ENCODE measurements around the gene ARL13B.
"Not testable (repeated sequence)": the region's sequence is repeated elsewhere in the genome, so short reads cannot be mapped to it uniquely, and the experiment has no call there.

ARL13B gene

DNA sequence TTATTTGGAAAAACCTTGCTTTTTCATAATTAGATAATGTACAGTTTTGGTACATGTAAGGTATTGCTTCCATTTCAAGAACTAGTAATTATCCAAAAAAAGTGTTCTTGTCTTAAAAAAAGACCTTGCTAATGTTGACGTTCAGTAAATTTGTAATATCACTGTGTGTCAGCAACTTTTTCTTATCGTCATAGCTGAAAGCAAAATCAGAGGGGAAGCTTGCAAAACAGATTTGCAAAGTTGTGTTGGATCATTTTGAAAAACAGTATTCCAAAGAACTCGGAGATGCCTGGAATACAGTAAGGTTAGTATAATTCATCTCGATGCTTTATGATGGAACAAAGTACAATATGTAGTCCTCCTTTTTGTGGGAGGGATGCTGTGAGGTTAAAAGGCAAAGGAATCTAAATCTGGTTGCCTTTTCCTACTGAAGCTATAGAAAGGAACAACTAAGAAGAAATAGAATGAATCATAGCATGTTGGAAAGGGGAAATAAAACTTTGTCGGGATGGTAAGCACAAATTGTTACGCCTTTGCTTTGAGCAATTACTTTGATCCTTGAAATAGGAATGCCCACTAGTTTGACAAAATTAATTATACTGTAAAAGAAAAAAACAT is 84.4 kb downstream of the ARL13B start:
- H3K9ac ChIP-seq (ENCODE audit: low read depth, low read length) = peak overlapping the region; percentile 96

DNA sequence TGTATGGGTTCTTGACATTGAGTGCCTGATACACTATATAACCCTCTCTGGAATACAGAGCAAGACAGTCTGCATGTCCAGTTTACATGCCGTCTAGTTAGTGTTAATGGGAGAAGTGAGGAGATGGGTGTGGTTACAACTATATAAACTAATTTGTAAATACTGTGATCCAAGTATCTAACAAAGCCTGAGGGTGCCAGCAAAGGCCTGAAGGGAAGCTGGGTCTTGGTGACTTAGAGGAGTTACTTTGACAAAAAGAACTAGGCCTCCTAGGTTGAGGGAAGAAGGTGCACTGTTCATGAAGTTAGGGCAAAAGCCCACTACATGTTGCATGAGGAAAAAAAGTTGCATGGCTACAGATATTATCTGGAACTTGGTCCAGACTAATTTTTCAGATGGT is 85.2 kb downstream of the ARL13B start:
- Histone ChIP-seq H3K27me3 (ENCODE audit: control insufficient read depth, insufficient read depth, low read length) (no peaks in the 10 kb centered on the region), H3K9me3 (replicated peaks; ENCODE audit: low read length) (no peaks in the 10 kb centered on the region), H3K9ac (ENCODE audit: low read depth, low read length) (no peak overlapping the region), H3K4me3 (ENCODE audit: low read length) (no peak overlapping the region), H3K4me2 (ENCODE audit: low read length) (peak overlapping the region; percentile 19), H3K36me3 (ENCODE audit: insufficient read depth, low read length) (peaks cover 6% of the 10 kb centered on the region), H3K4me1 (ENCODE audit: control insufficient read depth, insufficient read depth, low read length) (peaks cover 13% of the 10 kb centered on the region)

More for the DNA sequence above, 84.4 kb downstream of the ARL13B start:
- Histone ChIP-seq H3K4me2 (ENCODE audit: low read length) (peak overlapping the region; percentile 72), H3K4me1 (ENCODE audit: control insufficient read depth, insufficient read depth, low read length) (peaks cover 13% of the 10 kb centered on the region), H3K4me3 (ENCODE audit: low read length) (peak overlapping the region; percentile 82), H3K27me3 (ENCODE audit: control insufficient read depth, insufficient read depth, low read length) (no peaks in the 10 kb centered on the region), H3K36me3 (ENCODE audit: insufficient read depth, low read length) (peaks cover 9% of the 10 kb centered on the region), H3K9me3 (replicated peaks; ENCODE audit: low read length) (no peaks in the 10 kb centered on the region)

DNA sequence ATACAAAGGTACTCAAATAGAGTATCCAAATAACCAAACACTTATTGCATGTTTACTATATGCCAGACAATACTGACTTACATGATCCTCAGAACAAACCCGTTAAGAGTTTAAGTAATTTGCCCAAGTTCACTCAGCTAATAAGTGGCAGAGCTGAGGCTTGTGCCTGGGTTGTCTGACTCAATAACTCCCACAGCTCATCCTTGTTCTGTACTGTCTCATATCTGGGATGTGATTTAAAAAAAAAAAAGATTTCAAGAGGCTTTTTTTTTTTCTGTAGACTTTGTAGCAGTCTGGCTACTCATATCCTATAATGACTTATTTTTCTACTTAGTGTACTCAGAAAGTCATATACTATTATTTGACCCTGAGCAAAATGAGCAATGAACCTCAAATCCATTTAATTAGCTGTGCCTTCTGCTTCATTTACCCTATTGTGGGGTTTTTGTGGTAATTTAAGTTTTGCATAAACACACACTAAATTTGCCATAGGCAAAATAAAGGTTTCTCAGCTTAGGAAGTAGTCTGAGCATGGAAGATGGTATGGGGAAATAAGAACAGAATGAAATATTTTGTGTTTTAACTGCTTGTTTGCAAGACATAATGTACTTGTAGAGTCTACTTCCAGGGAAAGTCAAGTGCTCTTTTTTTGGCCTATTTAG is 86.0 kb downstream of the ARL13B start:
- no peak overlapping the region for H3K9ac ChIP-seq (ENCODE audit: low read depth, low read length)
- H3K4me1 ChIP-seq (ENCODE audit: control insufficient read depth, insufficient read depth, low read length) = peaks cover 13% of the 10 kb centered on the region
- H3K27me3 ChIP-seq (ENCODE audit: control insufficient read depth, insufficient read depth, low read length) = no peaks in the 10 kb centered on the region

DNA sequence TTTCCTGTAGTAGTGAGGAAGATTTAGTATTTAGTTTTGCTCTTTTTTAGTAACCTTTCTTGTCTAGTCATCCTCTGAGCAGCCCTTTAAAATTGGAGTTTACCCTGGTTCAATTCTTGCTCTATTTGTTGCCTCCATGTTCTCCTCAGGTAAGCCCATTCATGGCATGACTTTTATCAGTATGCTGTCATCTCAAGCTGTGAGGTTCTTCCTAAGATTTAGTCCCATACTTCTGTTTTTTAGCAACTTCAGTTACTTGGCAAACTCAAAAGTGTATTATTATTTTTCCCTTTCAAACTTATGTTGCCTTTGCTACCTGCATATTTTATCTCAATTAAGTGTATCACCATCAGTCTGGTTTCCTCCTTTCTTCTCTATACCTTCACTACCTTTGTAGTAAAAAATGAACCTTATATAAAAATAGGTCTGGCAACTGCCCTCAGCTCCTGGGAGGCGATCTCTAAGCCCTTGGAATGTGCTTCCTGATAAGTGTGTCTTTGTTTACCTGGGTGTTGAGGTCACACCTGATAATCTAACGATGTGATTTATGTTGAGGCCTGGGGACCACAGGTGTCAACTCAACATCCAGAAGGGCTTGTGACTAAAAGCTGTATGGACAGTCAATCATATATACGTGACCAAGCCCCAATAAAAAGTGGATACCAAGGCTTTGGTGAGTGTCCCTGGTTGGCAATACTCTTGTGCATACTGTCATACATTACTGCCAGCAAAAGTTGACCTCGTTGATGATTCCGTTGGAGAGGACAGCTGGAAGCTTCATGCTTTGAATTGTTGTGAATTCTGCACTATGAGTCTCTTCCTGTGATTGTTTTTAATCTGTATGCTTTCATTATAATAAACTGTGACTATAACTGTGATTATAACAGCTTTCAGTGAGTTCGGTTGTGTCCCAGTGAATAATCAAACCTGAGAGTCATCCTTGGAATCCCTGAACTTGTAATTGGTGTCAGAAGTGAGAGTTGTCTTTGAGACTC is 86.8 kb downstream of the ARL13B start:
- H3K36me3 ChIP-seq (ENCODE audit: insufficient read depth, low read length) = peaks cover 8% of the 10 kb centered on the region
- H3K27me3 ChIP-seq (ENCODE audit: control insufficient read depth, insufficient read depth, low read length) = no peaks in the 10 kb centered on the region
- H3K4me1 ChIP-seq (ENCODE audit: control insufficient read depth, insufficient read depth, low read length) = peaks cover 13% of the 10 kb centered on the region
- no peaks in the 10 kb centered on the region for H3K9me3 ChIP-seq (replicated peaks; ENCODE audit: low read length)
- H3K9ac ChIP-seq (ENCODE audit: low read depth, low read length) = no peak overlapping the region
- no peak overlapping the region for H3K4me3 ChIP-seq (ENCODE audit: low read length)
- no peak overlapping the region for H3K4me2 ChIP-seq (ENCODE audit: low read length)

More for the DNA sequence above, 86.0 kb downstream of the ARL13B start:
- Histone ChIP-seq H3K36me3 (ENCODE audit: insufficient read depth, low read length) (peaks cover 6% of the 10 kb centered on the region), H3K4me3 (ENCODE audit: low read length) (no peak overlapping the region), H3K9me3 (replicated peaks; ENCODE audit: low read length) (no peaks in the 10 kb centered on the region), H3K4me2 (ENCODE audit: low read length) (no peak overlapping the region)

DNA sequence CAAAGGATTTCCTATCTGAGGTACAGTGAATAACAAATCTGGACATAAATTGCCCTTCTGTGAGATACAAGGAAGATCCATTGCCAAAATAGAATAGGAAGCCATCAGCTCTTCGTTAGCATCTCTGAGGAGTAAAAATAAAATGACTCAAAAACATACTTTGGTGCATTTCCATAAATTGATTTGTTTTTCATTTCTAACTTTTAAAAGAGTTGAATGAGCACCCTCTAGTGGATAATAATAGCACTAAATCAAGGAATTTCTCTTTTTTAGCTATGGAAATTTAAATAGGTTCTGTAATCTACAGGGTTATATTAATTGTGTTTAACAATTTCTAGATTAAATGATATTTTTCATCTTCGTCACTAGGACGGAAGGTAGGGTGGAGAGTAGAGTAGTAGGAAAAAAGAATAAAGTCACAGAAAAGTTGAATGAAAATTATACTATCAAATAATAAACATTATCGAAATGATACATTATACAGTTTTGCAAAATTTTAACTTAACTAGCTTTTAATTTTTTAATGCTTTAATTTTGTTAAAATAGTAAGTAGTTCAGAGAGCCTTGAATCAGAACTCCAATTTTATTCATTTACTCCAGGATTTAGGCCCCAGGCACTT is 89.3 kb downstream of the ARL13B start:
- Histone ChIP-seq H3K4me3 (ENCODE audit: low read length) (no peak overlapping the region), H3K4me1 (ENCODE audit: control insufficient read depth, insufficient read depth, low read length) (peaks cover 4% of the 10 kb centered on the region), H3K4me2 (ENCODE audit: low read length) (no peak overlapping the region), H3K27me3 (ENCODE audit: control insufficient read depth, insufficient read depth, low read length) (no peaks in the 10 kb centered on the region), H3K9ac (ENCODE audit: low read depth, low read length) (no peak overlapping the region), H3K36me3 (ENCODE audit: insufficient read depth, low read length) (peaks cover 10% of the 10 kb centered on the region), H3K9me3 (replicated peaks; ENCODE audit: low read length) (no peaks in the 10 kb centered on the region)

DNA sequence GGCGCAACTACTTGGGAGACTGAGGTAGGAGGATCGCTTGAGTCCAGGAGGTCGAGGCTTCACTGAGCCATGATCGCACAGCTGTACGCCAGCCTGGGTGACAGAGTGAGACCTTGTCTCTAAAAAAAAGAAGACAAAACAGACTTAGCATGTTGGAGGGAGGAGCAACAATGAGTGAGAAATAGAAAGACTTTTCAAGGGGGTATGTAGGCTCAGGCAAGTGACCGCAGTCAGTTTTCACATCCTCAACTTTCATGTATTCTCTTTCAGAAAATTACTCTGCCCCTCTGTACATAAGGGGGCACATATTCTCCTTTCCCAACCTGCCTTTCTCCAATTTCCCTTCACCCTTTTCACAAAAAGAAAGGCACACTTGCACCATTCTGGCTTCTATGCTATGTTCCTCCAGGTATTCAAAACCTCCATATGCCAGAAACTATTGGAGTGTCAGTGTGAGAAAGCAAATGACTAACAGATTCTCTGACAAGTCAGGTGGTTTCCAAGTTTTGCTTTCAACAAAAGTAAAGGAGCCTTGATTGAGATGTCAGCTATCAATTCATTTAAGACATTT is 90.5 kb downstream of the ARL13B start:
- no peaks in the 10 kb centered on the region for H3K4me1 ChIP-seq (ENCODE audit: control insufficient read depth, insufficient read depth, low read length)
- no peaks in the 10 kb centered on the region for H3K9me3 ChIP-seq (replicated peaks; ENCODE audit: low read length)
- H3K4me2 ChIP-seq (ENCODE audit: low read length) = no peak overlapping the region
- H3K4me3 ChIP-seq (ENCODE audit: low read length) = no peak overlapping the region
- H3K27me3 ChIP-seq (ENCODE audit: control insufficient read depth, insufficient read depth, low read length) = no peaks in the 10 kb centered on the region
- H3K36me3 ChIP-seq (ENCODE audit: insufficient read depth, low read length) = peaks cover 10% of the 10 kb centered on the region
- H3K9ac ChIP-seq (ENCODE audit: low read depth, low read length) = no peak overlapping the region

DNA sequence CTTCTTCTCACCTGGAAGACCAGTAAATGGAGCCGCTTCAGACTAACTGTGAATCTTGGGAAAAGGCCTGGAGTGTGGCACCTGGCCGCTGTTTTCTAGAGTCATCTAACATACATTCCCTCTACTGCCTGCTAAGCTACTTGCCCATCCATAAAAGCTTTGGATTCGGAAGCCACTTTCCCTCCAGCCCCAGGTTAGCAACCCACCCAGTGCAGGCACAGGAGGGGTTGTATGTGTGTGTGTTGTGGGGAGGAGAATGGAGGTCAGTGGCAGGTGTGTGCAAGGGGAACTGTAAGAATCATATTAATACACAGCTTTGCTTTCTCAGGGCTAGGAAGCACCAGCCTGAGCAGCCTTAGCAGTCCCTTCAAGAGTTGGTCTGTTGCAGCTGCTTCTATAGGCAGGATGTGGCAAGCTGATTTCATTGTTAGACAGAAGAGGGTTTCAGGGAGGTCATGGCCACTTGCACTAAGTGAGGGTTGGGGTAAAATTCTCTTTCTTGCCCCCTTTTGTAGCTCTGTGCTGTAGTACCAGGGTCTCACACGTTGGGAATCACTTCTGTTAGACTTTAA is 91.8 kb downstream of the ARL13B start:
- Histone ChIP-seq H3K4me1 (ENCODE audit: control insufficient read depth, insufficient read depth, low read length) (peaks cover 7% of the 10 kb centered on the region), H3K27me3 (ENCODE audit: control insufficient read depth, insufficient read depth, low read length) (no peaks in the 10 kb centered on the region), H3K4me2 (ENCODE audit: low read length) (no peak overlapping the region), H3K36me3 (ENCODE audit: insufficient read depth, low read length) (peaks cover 13% of the 10 kb centered on the region), H3K9ac (ENCODE audit: low read depth, low read length) (no peak overlapping the region), H3K9me3 (replicated peaks; ENCODE audit: low read length) (no peaks in the 10 kb centered on the region), H3K4me3 (ENCODE audit: low read length) (no peak overlapping the region)

DNA sequence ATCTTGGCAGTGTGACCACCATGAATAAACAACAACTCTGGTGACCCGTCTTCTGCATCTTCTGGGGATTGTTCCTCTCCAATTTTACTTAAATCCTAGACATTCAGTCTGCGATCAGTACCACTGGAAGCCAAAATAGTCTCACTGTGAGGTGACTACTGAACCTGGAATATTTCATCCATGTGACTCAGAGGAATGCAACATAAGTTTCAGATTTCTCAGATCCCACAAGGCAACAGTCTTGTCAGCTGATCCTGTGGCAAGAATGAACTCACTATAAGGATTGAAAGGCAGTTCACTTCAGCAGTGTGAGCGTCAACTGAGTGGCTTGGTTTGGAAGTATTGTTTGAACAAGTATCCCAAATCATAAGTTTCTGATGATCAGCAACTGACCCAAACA is 96.1 kb downstream of the ARL13B start:
- Histone ChIP-seq H3K4me1 (ENCODE audit: control insufficient read depth, insufficient read depth, low read length) (peaks cover 7% of the 10 kb centered on the region), H3K9ac (ENCODE audit: low read depth, low read length) (no peak overlapping the region), H3K36me3 (ENCODE audit: insufficient read depth, low read length) (peaks cover 8% of the 10 kb centered on the region), H3K27me3 (ENCODE audit: control insufficient read depth, insufficient read depth, low read length) (no peaks in the 10 kb centered on the region), H3K4me3 (ENCODE audit: low read length) (no peak overlapping the region), H3K9me3 (replicated peaks; ENCODE audit: low read length) (no peaks in the 10 kb centered on the region), H3K4me2 (ENCODE audit: low read length) (no peak overlapping the region)

DNA sequence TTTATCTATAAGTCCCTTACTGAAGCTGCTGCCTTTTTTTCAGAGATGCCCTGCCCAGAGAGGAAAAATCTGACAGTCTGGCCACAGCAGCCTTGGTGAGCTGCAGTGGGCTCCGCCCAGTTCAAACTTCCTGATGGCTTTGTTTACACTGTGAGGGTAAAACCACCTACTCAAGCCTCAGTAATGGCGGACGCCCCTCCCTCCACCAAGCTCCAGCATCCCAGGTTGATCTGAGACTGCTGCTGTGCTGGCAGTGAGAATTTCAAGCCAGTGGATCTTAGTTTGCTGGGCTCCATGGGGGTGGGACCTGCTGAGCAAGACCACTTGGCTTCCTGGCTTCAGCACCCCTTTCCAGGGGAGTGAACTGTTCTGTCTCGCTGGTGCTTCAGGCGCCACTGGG is 100.6 kb downstream of the ARL13B start:
- not testable (repeated sequence) for H3K36me3 ChIP-seq (ENCODE audit: insufficient read depth, low read length); H3K27me3 ChIP-seq (ENCODE audit: control insufficient read depth, insufficient read depth, low read length); H3K4me2 ChIP-seq (ENCODE audit: low read length); H3K9me3 ChIP-seq (replicated peaks; ENCODE audit: low read length); H3K4me1 ChIP-seq (ENCODE audit: control insufficient read depth, insufficient read depth, low read length); H3K9ac ChIP-seq (ENCODE audit: low read depth, low read length); H3K4me3 ChIP-seq (ENCODE audit: low read length)

DNA sequence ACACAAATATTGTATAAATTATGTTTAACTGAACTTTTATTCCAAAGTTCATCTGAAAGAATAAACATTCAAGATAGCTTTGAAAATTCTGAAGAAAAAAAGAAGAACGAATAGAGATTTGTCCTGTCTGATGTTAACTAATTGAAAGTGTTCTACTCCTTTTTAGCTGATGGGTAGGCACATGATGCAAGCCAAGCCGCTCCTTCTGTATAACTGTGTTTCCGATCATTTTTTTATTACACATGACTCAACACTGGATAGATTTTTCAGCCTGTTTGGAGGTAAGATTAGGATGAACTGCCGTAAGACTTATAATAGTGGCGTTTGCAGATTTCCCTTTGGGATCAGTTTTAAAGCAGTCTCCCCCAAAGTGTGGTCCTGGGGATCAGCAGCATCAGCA is 101.9 kb downstream of the ARL13B start:
- H3K27me3 ChIP-seq (ENCODE audit: control insufficient read depth, insufficient read depth, low read length) = no peaks in the 10 kb centered on the region
- no peak overlapping the region for H3K4me3 ChIP-seq (ENCODE audit: low read length)
- no peaks in the 10 kb centered on the region for H3K9me3 ChIP-seq (replicated peaks; ENCODE audit: low read length)
- no peak overlapping the region for H3K4me2 ChIP-seq (ENCODE audit: low read length)
- H3K4me1 ChIP-seq (ENCODE audit: control insufficient read depth, insufficient read depth, low read length) = no peaks in the 10 kb centered on the region
- no peak overlapping the region for H3K9ac ChIP-seq (ENCODE audit: low read depth, low read length)
- H3K36me3 ChIP-seq (ENCODE audit: insufficient read depth, low read length) = peaks cover 4% of the 10 kb centered on the region
